Limb (tissue), 2 donors: ENCODE results near the gene GP1BB.
"Not testable (repeated sequence)": the region's sequence is repeated elsewhere in the genome, so short reads cannot be mapped to it uniquely, and the experiment has no call there.

Experiments used
- DNase-seq, 2 donors: peaks; one replicate each; pipeline ENCODE4 v3.0.0-alpha.2; 2016; ENCODE audit errors: extremely low spot score in 2 of 2

Gene GP1BB

GRCh38 chr22:19723232-19723982 is at the start of gene GP1BB:
Gene GP1BB (plus strand): TSS chr22:19723539. CDS start chr22:19723570, 31 bp downstream.
- DNase-seq, result peak in 1 of 2 donors; percentile 60

- no peak for DNase-seq
Observed at GRCh38 chr22:19673660-19674059, 49.7 kb upstream of the GP1BB start.

GRCh38 chr22:19674129-19674928 is 49.0 kb upstream of the GP1BB start:
- DNase-seq, result no peak

- DNase-seq, result no peak
Observed at GRCh38 chr22:19674929-19675253, 48.4 kb upstream of the GP1BB start.

GRCh38 chr22:19675428-19675827 is 47.9 kb upstream of the GP1BB start:
- no peak for DNase-seq

- not testable (repeated sequence) for DNase-seq
Observed at GRCh38 chr22:19676437-19676836, 46.9 kb upstream of the GP1BB start.

- DNase-seq, result peak in 1 of 2 donors; percentile 42
Observed at GRCh38 chr22:19678949-19679521, 44.3 kb upstream of the GP1BB start.

- peak in 1 of 2 donors; percentile 57 for DNase-seq
Observed at GRCh38 chr22:19679522-19680101, 43.7 kb upstream of the GP1BB start.

- no peak for DNase-seq
Observed at GRCh38 chr22:19680287-19680881, 43.0 kb upstream of the GP1BB start.

GRCh38 chr22:19680911-19681862 is 42.2 kb upstream of the GP1BB start:
- DNase-seq, result no peak

GRCh38 chr22:19681863-19682245 is 41.5 kb upstream of the GP1BB start:
- no peak for DNase-seq

GRCh38 chr22:19686946-19687345 is 36.4 kb upstream of the GP1BB start:
- no peak for DNase-seq

GRCh38 chr22:19687561-19688300 is 35.6 kb upstream of the GP1BB start:
- DNase-seq, result no peak

GRCh38 chr22:19688301-19689290 is 34.7 kb upstream of the GP1BB start:
- no peak for DNase-seq

- DNase-seq, result no peak
Observed at GRCh38 chr22:19689408-19689807, 33.9 kb upstream of the GP1BB start.

- DNase-seq, result no peak
Observed at GRCh38 chr22:19691007-19691720, 32.2 kb upstream of the GP1BB start.

GRCh38 chr22:19691721-19692341 is 31.5 kb upstream of the GP1BB start:
- DNase-seq, result peak; percentile 51 to 72

GRCh38 chr22:19693581-19693980 is 29.8 kb upstream of the GP1BB start:
- DNase-seq, result no peak
